ENCODE measurements around the gene C17orf113. TPM values are rescaled to one million over a fixed set of nuclear protein-coding genes. Genes with fewer than 3 reads are reported as not detected.

The C17orf113 gene
- total RNA-seq, 1 donor: under 0.01 TPM

GRCh38 chr17:42049834-42050392 is 488 bp downstream of the C17orf113 start:
- no peaks in the 10 kb centered on the region for H4K20me1 ChIP-seq (ENCODE audit: insufficient read depth, low read length)
- no peaks in the 10 kb centered on the region for H3K79me2 ChIP-seq (ENCODE audit: insufficient read depth, low read length)
- DNase-seq (ENCODE audit: insufficient read length, low spot score, missing footprints): peak; percentile 95
- H3K4me1 ChIP-seq (ENCODE audit: insufficient read depth, low read length): no peaks in the 10 kb centered on the region
- peak overlapping the region; percentile 60 for H3K4me2 ChIP-seq (ENCODE audit: insufficient read depth, low read length)
- H3K4me3 ChIP-seq (ENCODE audit: insufficient read depth, low read length): peak overlapping the region; percentile 61
- H3K36me3 ChIP-seq (ENCODE audit: insufficient read depth, low read length): no peaks in the 10 kb centered on the region
- peak overlapping the region; percentile 81 for H2AFZ ChIP-seq (ENCODE audit: low read length)
- no peak overlapping the region for H3K27ac ChIP-seq (ENCODE audit: low read depth, low read length)
- no peak for TF ChIP-seq CTCF (IDR thresholded peaks at IDR 0.05; ENCODE audit: extremely low read depth, low read depth, low read length)
- H3K9me3 ChIP-seq (ENCODE audit: low read depth, low read length): no peaks in the 10 kb centered on the region
- H3K27me3 ChIP-seq (ENCODE audit: insufficient read depth, low read length): peaks cover 47% of the 10 kb centered on the region

GRCh38 chr17:42047343-42047742 is 3.1 kb downstream of the C17orf113 start:
- H4K20me1 ChIP-seq (ENCODE audit: insufficient read depth, low read length): no peaks in the 10 kb centered on the region
- TF ChIP-seq CTCF (IDR thresholded peaks at IDR 0.05; ENCODE audit: extremely low read depth, low read depth, low read length): no peak
- H3K36me3 ChIP-seq (ENCODE audit: insufficient read depth, low read length): no peaks in the 10 kb centered on the region
- no peak overlapping the region for H3K4me3 ChIP-seq (ENCODE audit: insufficient read depth, low read length)
- no peak overlapping the region for H2AFZ ChIP-seq (ENCODE audit: low read length)
- H3K27ac ChIP-seq (ENCODE audit: low read depth, low read length): no peak overlapping the region
- no peaks in the 10 kb centered on the region for H3K79me2 ChIP-seq (ENCODE audit: insufficient read depth, low read length)
- peaks cover 27% of the 10 kb centered on the region for H3K27me3 ChIP-seq (ENCODE audit: insufficient read depth, low read length)
- no peak for DNase-seq (ENCODE audit: insufficient read length, low spot score, missing footprints)
- H3K4me2 ChIP-seq (ENCODE audit: insufficient read depth, low read length): no peak overlapping the region
- H3K9me3 ChIP-seq (ENCODE audit: low read depth, low read length): no peaks in the 10 kb centered on the region
- no peaks in the 10 kb centered on the region for H3K4me1 ChIP-seq (ENCODE audit: insufficient read depth, low read length)

GRCh38 chr17:42045719-42046118 is 4.7 kb downstream of the C17orf113 start:
- no peak overlapping the region for H3K4me2 ChIP-seq (ENCODE audit: insufficient read depth, low read length)
- no peak overlapping the region for H2AFZ ChIP-seq (ENCODE audit: low read length)
- H3K27me3 ChIP-seq (ENCODE audit: insufficient read depth, low read length): peaks cover 12% of the 10 kb centered on the region
- H3K79me2 ChIP-seq (ENCODE audit: insufficient read depth, low read length): no peaks in the 10 kb centered on the region
- no peak overlapping the region for H3K27ac ChIP-seq (ENCODE audit: low read depth, low read length)
- H3K36me3 ChIP-seq (ENCODE audit: insufficient read depth, low read length): no peaks in the 10 kb centered on the region
- no peak for TF ChIP-seq CTCF (IDR thresholded peaks at IDR 0.05; ENCODE audit: extremely low read depth, low read depth, low read length)
- no peaks in the 10 kb centered on the region for H3K4me1 ChIP-seq (ENCODE audit: insufficient read depth, low read length)
- H3K9me3 ChIP-seq (ENCODE audit: low read depth, low read length): no peaks in the 10 kb centered on the region
- H4K20me1 ChIP-seq (ENCODE audit: insufficient read depth, low read length): no peaks in the 10 kb centered on the region
- H3K4me3 ChIP-seq (ENCODE audit: insufficient read depth, low read length): no peak overlapping the region
- no peak for DNase-seq (ENCODE audit: insufficient read length, low spot score, missing footprints)

- Histone ChIP-seq H3K4me1 (ENCODE audit: insufficient read depth, low read length) (no peaks in the 10 kb centered on the region), H3K27me3 (ENCODE audit: insufficient read depth, low read length) (no peaks in the 10 kb centered on the region), H3K4me2 (ENCODE audit: insufficient read depth, low read length) (no peak overlapping the region)
These were observed 7.6 kb downstream of the C17orf113 start for GRCh38 chr17:42042598-42043319.

More at GRCh38 chr17:42042598-42043319, 7.6 kb downstream of the C17orf113 start:
- no peak overlapping the region for H2AFZ ChIP-seq (ENCODE audit: low read length)
- H3K4me3 ChIP-seq (ENCODE audit: insufficient read depth, low read length): no peak overlapping the region
- DNase-seq (ENCODE audit: insufficient read length, low spot score, missing footprints): peak; percentile 77
- no peaks in the 10 kb centered on the region for H4K20me1 ChIP-seq (ENCODE audit: insufficient read depth, low read length)
- H3K36me3 ChIP-seq (ENCODE audit: insufficient read depth, low read length): no peaks in the 10 kb centered on the region
- no peaks in the 10 kb centered on the region for H3K79me2 ChIP-seq (ENCODE audit: insufficient read depth, low read length)
- TF ChIP-seq CTCF (IDR thresholded peaks at IDR 0.05; ENCODE audit: extremely low read depth, low read depth, low read length): no peak
- H3K27ac ChIP-seq (ENCODE audit: low read depth, low read length): no peak overlapping the region
- no peaks in the 10 kb centered on the region for H3K9me3 ChIP-seq (ENCODE audit: low read depth, low read length)
